HEK293 (cell line): ENCODE results near the gene WDR20.

ENCODE experiments used
- BCL11B ChIP-seq: fragments of 450-650 bp; formaldehyde crosslinking; IDR thresholded peaks from 2 replicates; pipeline ENCODE4 v1.5.1; 2016; ENCODE audit warnings: low read depth, missing biosample characterization, missing genetic modification characterization
- GLIS2 ChIP-seq: fragments of 450-650 bp; formaldehyde crosslinking; IDR thresholded peaks from 2 replicates; pipeline ENCODE4 v1.5.1; 2016; ENCODE audit warnings: missing biosample characterization, missing genetic modification characterization
- KLF8 ChIP-seq: fragments of 450-650 bp; formaldehyde crosslinking; IDR thresholded peaks from 2 replicates; pipeline ENCODE4 v1.5.1; 2016; ENCODE audit warnings: missing biosample characterization, missing genetic modification characterization
- PRDM1 ChIP-seq: fragments of 450-650 bp; formaldehyde crosslinking; IDR thresholded peaks from 2 replicates; pipeline ENCODE4; 2016; ENCODE audit warnings: missing biosample characterization, missing genetic modification characterization
- REPIN1 ChIP-seq: fragments of 450-650 bp; formaldehyde crosslinking; IDR thresholded peaks from 2 replicates; pipeline ENCODE4 v1.5.1; 2017; ENCODE audit warnings: missing biosample characterization, missing genetic modification characterization, low read depth
- SP3 ChIP-seq: fragments of 450-650 bp; formaldehyde crosslinking; IDR thresholded peaks from 2 replicates; pipeline ENCODE4 v1.5.1; 2016; ENCODE audit warnings: missing biosample characterization, missing genetic modification characterization
- SP7 ChIP-seq: fragments of 450-650 bp; formaldehyde crosslinking; IDR thresholded peaks from 2 replicates; pipeline ENCODE4 v1.5.1; 2016; ENCODE audit warnings: missing biosample characterization, missing genetic modification characterization
- YY1 ChIP-seq: fragments of 450-650 bp; formaldehyde crosslinking; IDR thresholded peaks from 2 replicates; pipeline ENCODE4 v1.5.1; 2018; ENCODE audit warnings: missing biosample characterization, missing genetic modification characterization
- ZBTB21 ChIP-seq: fragments of 450-650 bp; formaldehyde crosslinking; IDR thresholded peaks from 2 replicates; pipeline ENCODE4 v1.5.1; 2017; ENCODE audit warnings: missing biosample characterization, missing genetic modification characterization
- ZBTB8A ChIP-seq: fragments of 450-650 bp; formaldehyde crosslinking; IDR thresholded peaks from 2 replicates; pipeline ENCODE4 v1.5.1; 2016; ENCODE audit warnings: missing biosample characterization, missing genetic modification characterization
- ZNF2 ChIP-seq: fragments of 450-650 bp; formaldehyde crosslinking; IDR thresholded peaks from 2 replicates; pipeline ENCODE4 v1.5.1; 2016; ENCODE audit warnings: missing biosample characterization, missing genetic modification characterization
- ZNF350 ChIP-seq: fragments of 450-650 bp; formaldehyde crosslinking; IDR thresholded peaks from 2 replicates; pipeline ENCODE4 v1.5.0; 2017; ENCODE audit warnings: missing biosample characterization, mild to moderate bottlenecking, missing genetic modification characterization
- ZNF366 ChIP-seq: fragments of 450-650 bp; formaldehyde crosslinking; conservative IDR thresholded peaks from 2 replicates; pipeline ENCODE4 v1.5.1; 2016; ENCODE audit warnings: missing biosample characterization, missing genetic modification characterization
- ZNF433 ChIP-seq: fragments of 450-650 bp; formaldehyde crosslinking; IDR thresholded peaks from 2 replicates; pipeline ENCODE4 v1.5.1; 2016; ENCODE audit warnings: missing biosample characterization, missing genetic modification characterization, low read depth
- ZNF48 ChIP-seq: fragments of 450-650 bp; formaldehyde crosslinking; IDR thresholded peaks from 2 replicates; pipeline ENCODE4 v1.5.1; 2016; ENCODE audit warnings: missing biosample characterization, missing genetic modification characterization
- ZNF610 ChIP-seq: fragments of 450-650 bp; formaldehyde crosslinking; IDR thresholded peaks from 2 replicates; pipeline ENCODE4 v1.5.1; 2016; ENCODE audit warnings: missing biosample characterization, missing genetic modification characterization, borderline replicate concordance
- ZNF629 ChIP-seq: fragments of 450-650 bp; formaldehyde crosslinking; IDR thresholded peaks from 2 replicates; pipeline ENCODE4 v1.5.1; 2017; ENCODE audit warnings: missing biosample characterization, missing genetic modification characterization
- ZNF701 ChIP-seq: fragments of 450-650 bp; formaldehyde crosslinking; IDR thresholded peaks from 2 replicates; pipeline ENCODE4 v1.5.1; 2016; ENCODE audit warnings: missing biosample characterization, missing genetic modification characterization
- ZNF768 ChIP-seq: fragments of 450-650 bp; formaldehyde crosslinking; IDR thresholded peaks from 2 replicates; pipeline ENCODE4 v1.5.1; 2018; ENCODE audit warnings: missing biosample characterization, mild to moderate bottlenecking, missing genetic modification characterization
- ZNF792 ChIP-seq: fragments of 450-650 bp; formaldehyde crosslinking; IDR thresholded peaks from 2 replicates; pipeline ENCODE4 v1.5.1; 2016; ENCODE audit warnings: missing biosample characterization, missing genetic modification characterization
- ZXDB ChIP-seq: fragments of 450-650 bp; formaldehyde crosslinking; IDR thresholded peaks from 2 replicates; pipeline ENCODE4 v1.5.1; 2016; ENCODE audit warnings: missing biosample characterization, missing genetic modification characterization
- TF ChIP-seq, protein P1 (sequence below): fragments of 450-650 bp; formaldehyde crosslinking; IDR thresholded peaks from 2 replicates; pipeline ENCODE4 v1.5.1; 2016; ENCODE audit warnings: missing biosample characterization, missing genetic modification characterization, low read depth
- TF ChIP-seq, protein P2 (sequence below): fragments of 450-650 bp; formaldehyde crosslinking; IDR thresholded peaks from 2 replicates; pipeline ENCODE4 v1.5.1; 2017; ENCODE audit warnings: missing biosample characterization, mild to moderate bottlenecking, missing genetic modification characterization, moderate library complexity
- TF ChIP-seq, protein P3 (sequence below): fragments of 450-650 bp; formaldehyde crosslinking; IDR thresholded peaks from 2 replicates; pipeline ENCODE4 v1.5.1; 2017; ENCODE audit warnings: missing biosample characterization, missing genetic modification characterization
- TF ChIP-seq, protein P4 (sequence below): fragments of 450-650 bp; formaldehyde crosslinking; IDR thresholded peaks from 2 replicates; pipeline ENCODE4 v1.5.1; 2016; ENCODE audit warnings: missing biosample characterization, missing genetic modification characterization
- TF ChIP-seq, protein P5 (sequence below): fragments of 450-650 bp; formaldehyde crosslinking; IDR thresholded peaks from 2 replicates; pipeline ENCODE4 v1.5.1; 2016; ENCODE audit warnings: missing biosample characterization, missing genetic modification characterization
- TF ChIP-seq, protein P6 (sequence below): fragments of 450-650 bp; formaldehyde crosslinking; IDR thresholded peaks from 2 replicates; pipeline ENCODE4 v1.5.1; 2017; ENCODE audit warnings: missing biosample characterization, missing genetic modification characterization
- TF ChIP-seq, protein P7 (sequence below): fragments of 450-650 bp; formaldehyde crosslinking; optimal IDR thresholded peaks from 2 replicates; pipeline ENCODE3; 2016; ENCODE audit warnings: missing biosample characterization, mild to moderate bottlenecking, missing genetic modification characterization

WDR20 gene

DNA sequence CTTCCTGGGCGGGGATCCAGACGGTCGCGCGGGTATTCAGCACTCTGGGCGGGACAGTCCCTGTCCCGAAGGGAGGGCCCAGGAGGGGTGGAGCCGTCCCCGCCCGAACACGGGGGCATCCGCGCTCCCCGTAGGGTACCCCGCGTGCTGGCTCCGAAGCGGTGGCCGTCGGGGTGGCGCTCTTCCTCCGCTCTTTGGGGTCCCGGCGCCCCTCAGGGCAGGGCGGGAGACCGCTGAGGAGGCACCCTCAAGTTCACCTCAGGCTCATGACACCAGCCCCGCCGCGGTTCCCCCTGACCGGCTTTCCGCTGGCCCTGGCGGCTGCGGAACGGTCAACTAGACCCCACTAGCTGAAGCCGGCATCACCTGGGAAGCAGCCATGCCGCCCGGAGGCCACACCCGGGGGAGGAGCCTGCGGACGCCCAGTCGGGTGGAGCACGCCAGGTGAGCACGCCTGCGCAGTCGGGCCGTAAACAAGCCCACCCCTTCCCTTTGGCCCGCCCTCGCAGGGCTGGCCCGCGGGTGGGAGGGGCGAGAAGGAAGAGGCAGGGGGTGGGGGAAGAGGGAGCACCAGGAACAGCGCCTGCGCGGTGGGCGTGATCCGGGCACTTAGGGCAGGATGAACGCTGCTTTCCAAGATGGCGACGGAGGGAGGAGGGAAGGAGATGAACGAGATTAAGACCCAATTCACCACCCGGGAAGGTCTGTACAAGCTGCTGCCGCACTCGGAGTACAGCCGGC, at the start of gene WDR20 (continued):
- TF ChIP-seq, protein P1, sequence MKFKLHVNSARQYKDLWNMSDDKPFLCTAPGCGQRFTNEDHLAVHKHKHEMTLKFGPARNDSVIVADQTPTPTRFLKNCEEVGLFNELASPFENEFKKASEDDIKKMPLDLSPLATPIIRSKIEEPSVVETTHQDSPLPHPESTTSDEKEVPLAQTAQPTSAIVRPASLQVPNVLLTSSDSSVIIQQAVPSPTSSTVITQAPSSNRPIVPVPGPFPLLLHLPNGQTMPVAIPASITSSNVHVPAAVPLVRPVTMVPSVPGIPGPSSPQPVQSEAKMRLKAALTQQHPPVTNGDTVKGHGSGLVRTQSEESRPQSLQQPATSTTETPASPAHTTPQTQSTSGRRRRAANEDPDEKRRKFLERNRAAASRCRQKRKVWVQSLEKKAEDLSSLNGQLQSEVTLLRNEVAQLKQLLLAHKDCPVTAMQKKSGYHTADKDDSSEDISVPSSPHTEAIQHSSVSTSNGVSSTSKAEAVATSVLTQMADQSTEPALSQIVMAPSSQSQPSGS: no peak
- peak; percentile 77 for TF ChIP-seq SP7
- no peak for TF ChIP-seq ZNF48 (tag by site-specific recombination)
- TF ChIP-seq SP3 (tag by site-specific recombination): peak; percentile 97
- TF ChIP-seq REPIN1: no peak
- TF ChIP-seq KLF8: peak; percentile 99
- peak; percentile 43; the same call in 1 of the 2 replicates for TF ChIP-seq ZNF610 (tag by site-specific recombination)
- peak; percentile 75 for TF ChIP-seq YY1 (tag by site-specific recombination)
- TF ChIP-seq ZBTB8A (tag by site-specific recombination): peak; percentile 74
- 0 out of 2 replicates have a peak, but pooled peaks have one; percentile 46 for TF ChIP-seq ZBTB21 (tag by site-specific recombination)
- TF ChIP-seq, protein P2, sequence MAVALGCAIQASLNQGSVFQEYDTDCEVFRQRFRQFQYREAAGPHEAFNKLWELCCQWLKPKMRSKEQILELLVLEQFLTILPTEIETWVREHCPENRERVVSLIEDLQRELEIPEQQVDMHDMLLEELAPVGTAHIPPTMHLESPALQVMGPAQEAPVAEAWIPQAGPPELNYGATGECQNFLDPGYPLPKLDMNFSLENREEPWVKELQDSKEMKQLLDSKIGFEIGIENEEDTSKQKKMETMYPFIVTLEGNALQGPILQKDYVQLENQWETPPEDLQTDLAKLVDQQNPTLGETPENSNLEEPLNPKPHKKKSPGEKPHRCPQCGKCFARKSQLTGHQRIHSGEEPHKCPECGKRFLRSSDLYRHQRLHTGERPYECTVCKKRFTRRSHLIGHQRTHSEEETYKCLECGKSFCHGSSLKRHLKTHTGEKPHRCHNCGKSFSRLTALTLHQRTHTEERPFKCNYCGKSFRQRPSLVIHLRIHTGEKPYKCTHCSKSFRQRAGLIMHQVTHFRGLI (tag by site-specific recombination): 0 out of 2 replicates have a peak, but pooled peaks have one; percentile 14
- TF ChIP-seq, protein P3, sequence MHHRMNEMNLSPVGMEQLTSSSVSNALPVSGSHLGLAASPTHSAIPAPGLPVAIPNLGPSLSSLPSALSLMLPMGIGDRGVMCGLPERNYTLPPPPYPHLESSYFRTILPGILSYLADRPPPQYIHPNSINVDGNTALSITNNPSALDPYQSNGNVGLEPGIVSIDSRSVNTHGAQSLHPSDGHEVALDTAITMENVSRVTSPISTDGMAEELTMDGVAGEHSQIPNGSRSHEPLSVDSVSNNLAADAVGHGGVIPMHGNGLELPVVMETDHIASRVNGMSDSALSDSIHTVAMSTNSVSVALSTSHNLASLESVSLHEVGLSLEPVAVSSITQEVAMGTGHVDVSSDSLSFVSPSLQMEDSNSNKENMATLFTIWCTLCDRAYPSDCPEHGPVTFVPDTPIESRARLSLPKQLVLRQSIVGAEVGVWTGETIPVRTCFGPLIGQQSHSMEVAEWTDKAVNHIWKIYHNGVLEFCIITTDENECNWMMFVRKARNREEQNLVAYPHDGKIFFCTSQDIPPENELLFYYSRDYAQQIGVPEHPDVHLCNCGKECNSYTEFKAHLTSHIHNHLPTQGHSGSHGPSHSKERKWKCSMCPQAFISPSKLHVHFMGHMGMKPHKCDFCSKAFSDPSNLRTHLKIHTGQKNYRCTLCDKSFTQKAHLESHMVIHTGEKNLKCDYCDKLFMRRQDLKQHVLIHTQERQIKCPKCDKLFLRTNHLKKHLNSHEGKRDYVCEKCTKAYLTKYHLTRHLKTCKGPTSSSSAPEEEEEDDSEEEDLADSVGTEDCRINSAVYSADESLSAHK: peak; percentile 61
- TF ChIP-seq ZNF792 (tag by site-specific recombination): peak; percentile 81; the same call in 1 of the 2 replicates
- TF ChIP-seq, protein P4, sequence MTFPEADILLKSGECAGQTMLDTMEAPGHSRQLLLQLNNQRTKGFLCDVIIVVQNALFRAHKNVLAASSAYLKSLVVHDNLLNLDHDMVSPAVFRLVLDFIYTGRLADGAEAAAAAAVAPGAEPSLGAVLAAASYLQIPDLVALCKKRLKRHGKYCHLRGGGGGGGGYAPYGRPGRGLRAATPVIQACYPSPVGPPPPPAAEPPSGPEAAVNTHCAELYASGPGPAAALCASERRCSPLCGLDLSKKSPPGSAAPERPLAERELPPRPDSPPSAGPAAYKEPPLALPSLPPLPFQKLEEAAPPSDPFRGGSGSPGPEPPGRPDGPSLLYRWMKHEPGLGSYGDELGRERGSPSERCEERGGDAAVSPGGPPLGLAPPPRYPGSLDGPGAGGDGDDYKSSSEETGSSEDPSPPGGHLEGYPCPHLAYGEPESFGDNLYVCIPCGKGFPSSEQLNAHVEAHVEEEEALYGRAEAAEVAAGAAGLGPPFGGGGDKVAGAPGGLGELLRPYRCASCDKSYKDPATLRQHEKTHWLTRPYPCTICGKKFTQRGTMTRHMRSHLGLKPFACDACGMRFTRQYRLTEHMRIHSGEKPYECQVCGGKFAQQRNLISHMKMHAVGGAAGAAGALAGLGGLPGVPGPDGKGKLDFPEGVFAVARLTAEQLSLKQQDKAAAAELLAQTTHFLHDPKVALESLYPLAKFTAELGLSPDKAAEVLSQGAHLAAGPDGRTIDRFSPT (tag by site-specific recombination): peak; percentile 92
- TF ChIP-seq ZNF2: peak; percentile 78
- TF ChIP-seq, protein P5, sequence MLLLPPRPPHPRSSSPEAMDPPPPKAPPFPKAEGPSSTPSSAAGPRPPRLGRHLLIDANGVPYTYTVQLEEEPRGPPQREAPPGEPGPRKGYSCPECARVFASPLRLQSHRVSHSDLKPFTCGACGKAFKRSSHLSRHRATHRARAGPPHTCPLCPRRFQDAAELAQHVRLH (tag by site-specific recombination): peak; percentile 62; the same call in 1 of the 2 replicates
- no peak for TF ChIP-seq ZNF768 (tag by site-specific recombination)
- peak; percentile 89 for TF ChIP-seq ZXDB (tag by site-specific recombination)
- TF ChIP-seq, protein P6, sequence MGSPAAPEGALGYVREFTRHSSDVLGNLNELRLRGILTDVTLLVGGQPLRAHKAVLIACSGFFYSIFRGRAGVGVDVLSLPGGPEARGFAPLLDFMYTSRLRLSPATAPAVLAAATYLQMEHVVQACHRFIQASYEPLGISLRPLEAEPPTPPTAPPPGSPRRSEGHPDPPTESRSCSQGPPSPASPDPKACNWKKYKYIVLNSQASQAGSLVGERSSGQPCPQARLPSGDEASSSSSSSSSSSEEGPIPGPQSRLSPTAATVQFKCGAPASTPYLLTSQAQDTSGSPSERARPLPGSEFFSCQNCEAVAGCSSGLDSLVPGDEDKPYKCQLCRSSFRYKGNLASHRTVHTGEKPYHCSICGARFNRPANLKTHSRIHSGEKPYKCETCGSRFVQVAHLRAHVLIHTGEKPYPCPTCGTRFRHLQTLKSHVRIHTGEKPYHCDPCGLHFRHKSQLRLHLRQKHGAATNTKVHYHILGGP (tag by site-specific recombination): no peak
- TF ChIP-seq ZNF629 (tag by site-specific recombination): peak; percentile 63
- no peak for TF ChIP-seq PRDM1 (tag by site-specific recombination)
- no peak for TF ChIP-seq ZNF350
- 0 out of 2 replicates have a peak, but pooled peaks have one; percentile 33 for TF ChIP-seq ZNF366 (tag by site-specific recombination)
- peak; percentile 63; the same call in 1 of the 2 replicates for TF ChIP-seq BCL11B (tag by site-specific recombination)
- TF ChIP-seq GLIS2 (tag by site-specific recombination): peak; percentile 100
- no peak for TF ChIP-seq ZNF701 (tag by site-specific recombination)
- TF ChIP-seq, protein P7, sequence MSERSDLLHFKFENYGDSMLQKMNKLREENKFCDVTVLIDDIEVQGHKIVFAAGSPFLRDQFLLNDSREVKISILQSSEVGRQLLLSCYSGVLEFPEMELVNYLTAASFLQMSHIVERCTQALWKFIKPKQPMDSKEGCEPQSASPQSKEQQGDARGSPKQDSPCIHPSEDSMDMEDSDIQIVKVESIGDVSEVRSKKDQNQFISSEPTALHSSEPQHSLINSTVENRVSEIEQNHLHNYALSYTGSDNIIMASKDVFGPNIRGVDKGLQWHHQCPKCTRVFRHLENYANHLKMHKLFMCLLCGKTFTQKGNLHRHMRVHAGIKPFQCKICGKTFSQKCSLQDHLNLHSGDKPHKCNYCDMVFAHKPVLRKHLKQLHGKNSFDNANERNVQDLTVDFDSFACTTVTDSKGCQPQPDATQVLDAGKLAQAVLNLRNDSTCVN: peak; percentile 95
- no peak for TF ChIP-seq ZNF433 (tag by site-specific recombination)
